ENCODE data around the gene CSTA.

CSTA gene

GRCh38 chr3:122306622-122306953 is 18.5 kb upstream of the CSTA start:
- H3K4me1 ChIP-seq (ENCODE audit: control insufficient read depth, insufficient read depth, low read length), result no peaks in the 10 kb centered on the region
- H3K9ac ChIP-seq (ENCODE audit: low read depth, low read length), result no peak overlapping the region
- no peaks in the 10 kb centered on the region for H3K27me3 ChIP-seq (ENCODE audit: control insufficient read depth, insufficient read depth, low read length)
- H3K9me3 ChIP-seq (ENCODE audit: control insufficient read depth, insufficient read depth, low read length), result no peaks in the 10 kb centered on the region
- H3K36me3 ChIP-seq (ENCODE audit: control insufficient read depth, insufficient read depth, low read length), result no peaks in the 10 kb centered on the region
- H3K4me3 ChIP-seq (ENCODE audit: low read depth, low read length), result no peak overlapping the region

- H3K9ac ChIP-seq (ENCODE audit: low read depth, low read length), result no peak overlapping the region
- H3K9me3 ChIP-seq (ENCODE audit: control insufficient read depth, insufficient read depth, low read length), result no peaks in the 10 kb centered on the region
- no peak overlapping the region for H3K4me3 ChIP-seq (ENCODE audit: low read depth, low read length)
- no peaks in the 10 kb centered on the region for H3K27me3 ChIP-seq (ENCODE audit: control insufficient read depth, insufficient read depth, low read length)
- H3K4me1 ChIP-seq (ENCODE audit: control insufficient read depth, insufficient read depth, low read length), result no peaks in the 10 kb centered on the region
- no peaks in the 10 kb centered on the region for H3K36me3 ChIP-seq (ENCODE audit: control insufficient read depth, insufficient read depth, low read length)
Measured at GRCh38 chr3:122307094-122307687, 17.9 kb upstream of the CSTA start.

- Histone ChIP-seq H3K9ac (ENCODE audit: low read depth, low read length) (no peak overlapping the region), H3K9me3 (ENCODE audit: control insufficient read depth, insufficient read depth, low read length) (no peaks in the 10 kb centered on the region), H3K4me1 (ENCODE audit: control insufficient read depth, insufficient read depth, low read length) (no peaks in the 10 kb centered on the region), H3K36me3 (ENCODE audit: control insufficient read depth, insufficient read depth, low read length) (no peaks in the 10 kb centered on the region), H3K4me3 (ENCODE audit: low read depth, low read length) (no peak overlapping the region), H3K27me3 (ENCODE audit: control insufficient read depth, insufficient read depth, low read length) (no peaks in the 10 kb centered on the region)
Measured at GRCh38 chr3:122307976-122308375, 17.1 kb upstream of the CSTA start.

GRCh38 chr3:122310361-122310760 is 14.7 kb upstream of the CSTA start:
- H3K9me3 ChIP-seq (ENCODE audit: control insufficient read depth, insufficient read depth, low read length), result no peaks in the 10 kb centered on the region
- H3K36me3 ChIP-seq (ENCODE audit: control insufficient read depth, insufficient read depth, low read length), result no peaks in the 10 kb centered on the region
- no peak overlapping the region for H3K9ac ChIP-seq (ENCODE audit: low read depth, low read length)
- no peaks in the 10 kb centered on the region for H3K27me3 ChIP-seq (ENCODE audit: control insufficient read depth, insufficient read depth, low read length)
- H3K4me3 ChIP-seq (ENCODE audit: low read depth, low read length), result no peak overlapping the region
- no peaks in the 10 kb centered on the region for H3K4me1 ChIP-seq (ENCODE audit: control insufficient read depth, insufficient read depth, low read length)

- H3K27me3 ChIP-seq (ENCODE audit: control insufficient read depth, insufficient read depth, low read length), result no peaks in the 10 kb centered on the region
- no peak overlapping the region for H3K9ac ChIP-seq (ENCODE audit: low read depth, low read length)
- no peaks in the 10 kb centered on the region for H3K4me1 ChIP-seq (ENCODE audit: control insufficient read depth, insufficient read depth, low read length)
- H3K4me3 ChIP-seq (ENCODE audit: low read depth, low read length), result no peak overlapping the region
- no peaks in the 10 kb centered on the region for H3K36me3 ChIP-seq (ENCODE audit: control insufficient read depth, insufficient read depth, low read length)
- H3K9me3 ChIP-seq (ENCODE audit: control insufficient read depth, insufficient read depth, low read length), result no peaks in the 10 kb centered on the region
Measured at GRCh38 chr3:122312826-122313225, 12.2 kb upstream of the CSTA start.

- Histone ChIP-seq H3K9ac (ENCODE audit: low read depth, low read length) (no peak overlapping the region), H3K27me3 (ENCODE audit: control insufficient read depth, insufficient read depth, low read length) (no peaks in the 10 kb centered on the region), H3K4me1 (ENCODE audit: control insufficient read depth, insufficient read depth, low read length) (no peaks in the 10 kb centered on the region), H3K9me3 (ENCODE audit: control insufficient read depth, insufficient read depth, low read length) (no peaks in the 10 kb centered on the region), H3K4me3 (ENCODE audit: low read depth, low read length) (no peak overlapping the region), H3K36me3 (ENCODE audit: control insufficient read depth, insufficient read depth, low read length) (no peaks in the 10 kb centered on the region)
Measured at GRCh38 chr3:122313281-122313680, 11.8 kb upstream of the CSTA start.

GRCh38 chr3:122314228-122314876 is 10.7 kb upstream of the CSTA start:
- Histone ChIP-seq H3K9me3 (ENCODE audit: control insufficient read depth, insufficient read depth, low read length) (no peaks in the 10 kb centered on the region), H3K36me3 (ENCODE audit: control insufficient read depth, insufficient read depth, low read length) (no peaks in the 10 kb centered on the region), H3K9ac (ENCODE audit: low read depth, low read length) (no peak overlapping the region), H3K27me3 (ENCODE audit: control insufficient read depth, insufficient read depth, low read length) (no peaks in the 10 kb centered on the region), H3K4me3 (ENCODE audit: low read depth, low read length) (no peak overlapping the region), H3K4me1 (ENCODE audit: control insufficient read depth, insufficient read depth, low read length) (no peaks in the 10 kb centered on the region)

GRCh38 chr3:122315619-122316018 is 9.4 kb upstream of the CSTA start:
- Histone ChIP-seq H3K36me3 (ENCODE audit: control insufficient read depth, insufficient read depth, low read length) (no peaks in the 10 kb centered on the region), H3K9ac (ENCODE audit: low read depth, low read length) (peak overlapping the region; percentile 32), H3K9me3 (ENCODE audit: control insufficient read depth, insufficient read depth, low read length) (no peaks in the 10 kb centered on the region), H3K4me3 (ENCODE audit: low read depth, low read length) (peak overlapping the region; percentile 34), H3K4me1 (ENCODE audit: control insufficient read depth, insufficient read depth, low read length) (no peaks in the 10 kb centered on the region), H3K27me3 (ENCODE audit: control insufficient read depth, insufficient read depth, low read length) (no peaks in the 10 kb centered on the region)

GRCh38 chr3:122316368-122316767 is 8.7 kb upstream of the CSTA start:
- Histone ChIP-seq H3K4me3 (ENCODE audit: low read depth, low read length) (no peak overlapping the region), H3K27me3 (ENCODE audit: control insufficient read depth, insufficient read depth, low read length) (no peaks in the 10 kb centered on the region), H3K4me1 (ENCODE audit: control insufficient read depth, insufficient read depth, low read length) (no peaks in the 10 kb centered on the region), H3K9me3 (ENCODE audit: control insufficient read depth, insufficient read depth, low read length) (no peaks in the 10 kb centered on the region), H3K9ac (ENCODE audit: low read depth, low read length) (no peak overlapping the region), H3K36me3 (ENCODE audit: control insufficient read depth, insufficient read depth, low read length) (no peaks in the 10 kb centered on the region)

GRCh38 chr3:122318620-122319019 is 6.4 kb upstream of the CSTA start:
- no peaks in the 10 kb centered on the region for H3K27me3 ChIP-seq (ENCODE audit: control insufficient read depth, insufficient read depth, low read length)

GRCh38 chr3:122322095-122323075 is 2.7 kb upstream of the CSTA start:
- no peak overlapping the region for H3K4me3 ChIP-seq (ENCODE audit: low read depth, low read length)
- no peaks in the 10 kb centered on the region for H3K36me3 ChIP-seq (ENCODE audit: control insufficient read depth, insufficient read depth, low read length)
- H3K9me3 ChIP-seq (ENCODE audit: control insufficient read depth, insufficient read depth, low read length), result no peaks in the 10 kb centered on the region
- no peaks in the 10 kb centered on the region for H3K27me3 ChIP-seq (ENCODE audit: control insufficient read depth, insufficient read depth, low read length)
- no peak overlapping the region for H3K9ac ChIP-seq (ENCODE audit: low read depth, low read length)
- H3K4me1 ChIP-seq (ENCODE audit: control insufficient read depth, insufficient read depth, low read length), result no peaks in the 10 kb centered on the region

More at GRCh38 chr3:122318620-122319019, 6.4 kb upstream of the CSTA start:
- no peak overlapping the region for H3K9ac ChIP-seq (ENCODE audit: low read depth, low read length)
- H3K9me3 ChIP-seq (ENCODE audit: control insufficient read depth, insufficient read depth, low read length), result no peaks in the 10 kb centered on the region
- H3K36me3 ChIP-seq (ENCODE audit: control insufficient read depth, insufficient read depth, low read length), result no peaks in the 10 kb centered on the region
- no peaks in the 10 kb centered on the region for H3K4me1 ChIP-seq (ENCODE audit: control insufficient read depth, insufficient read depth, low read length)
- H3K4me3 ChIP-seq (ENCODE audit: low read depth, low read length), result no peak overlapping the region

- Histone ChIP-seq H3K36me3 (ENCODE audit: control insufficient read depth, insufficient read depth, low read length) (no peaks in the 10 kb centered on the region), H3K27me3 (ENCODE audit: control insufficient read depth, insufficient read depth, low read length) (no peaks in the 10 kb centered on the region), H3K4me1 (ENCODE audit: control insufficient read depth, insufficient read depth, low read length) (no peaks in the 10 kb centered on the region), H3K9me3 (ENCODE audit: control insufficient read depth, insufficient read depth, low read length) (no peaks in the 10 kb centered on the region), H3K4me3 (ENCODE audit: low read depth, low read length) (no peak overlapping the region), H3K9ac (ENCODE audit: low read depth, low read length) (no peak overlapping the region)
Measured at GRCh38 chr3:122325769-122326168, 721 bp downstream of the CSTA start.

All from iPS-15b (cell line).